Measurements from ENCODE around the gene NOB1. TPM values are rescaled to one million over a fixed set of nuclear protein-coding genes. Genes with fewer than 3 reads are reported as not detected.

NOB1 gene
- total RNA-seq, 1 experiment from 2014 or later, result 31.9 TPM

DNA sequence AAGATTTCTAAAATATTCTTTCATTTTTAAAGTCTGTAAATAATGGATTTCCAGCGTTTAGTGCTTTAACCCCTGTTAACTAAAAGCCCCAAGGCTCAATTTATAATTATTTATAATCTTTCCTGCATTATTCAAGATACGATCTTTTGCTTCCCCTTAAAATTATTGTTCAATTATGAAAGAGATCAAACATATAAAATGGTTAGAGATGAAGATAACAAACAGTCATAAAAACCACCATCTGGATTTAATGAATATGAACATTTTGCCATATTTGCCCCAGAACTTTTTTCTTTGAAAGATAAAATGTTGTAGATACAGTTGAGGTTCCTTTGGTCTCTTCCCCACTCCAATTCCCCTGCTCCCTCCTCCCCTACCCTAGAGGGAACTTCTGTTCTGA, 25.0 kb upstream of the NOB1 start:
- ATAC-seq, result no peak
- H3K9me3 ChIP-seq (ENCODE audit: low read length), result no peaks in the 10 kb centered on the region

DNA sequence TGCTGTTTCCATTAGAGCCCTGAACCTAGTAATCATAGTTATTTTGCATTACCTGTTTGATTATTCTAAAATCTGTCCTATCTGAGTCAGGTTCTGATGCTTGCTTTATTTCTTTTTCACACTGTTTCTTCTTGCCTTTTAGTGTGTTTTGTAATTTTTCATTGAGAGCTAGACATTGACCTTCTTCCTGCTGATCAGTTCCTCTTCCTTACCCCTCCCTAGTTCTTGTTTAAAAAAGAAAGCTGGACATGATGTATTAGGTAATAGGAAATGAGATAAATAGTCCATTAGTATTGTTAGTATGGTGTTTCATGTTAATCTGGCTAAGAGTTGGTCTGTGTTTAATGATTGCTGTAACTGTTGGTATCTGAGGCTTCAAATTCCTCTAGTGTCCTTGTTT, 20.8 kb upstream of the NOB1 start:
- H3K9ac ChIP-seq (ENCODE audit: low read length), result no peak overlapping the region
- H2AFZ ChIP-seq (ENCODE audit: low read length), result no peak overlapping the region
- H3K36me3 ChIP-seq (ENCODE audit: low read depth, low read length), result no peaks in the 10 kb centered on the region
- H3K4me2 ChIP-seq (ENCODE audit: low read length), result no peak overlapping the region
- DNase-seq (no peak), ATAC-seq (no peak)
- no peaks in the 10 kb centered on the region for H3K27me3 ChIP-seq (ENCODE audit: low read length)
- BruUV-seq (replicated peaks), result no TSS peak
- no peak overlapping the region for H3K27ac ChIP-seq (ENCODE audit: low read length)
- no peaks in the 10 kb centered on the region for H3K4me1 ChIP-seq (ENCODE audit: insufficient read depth, low read length)
- intact Hi-C loops (cut with micrococcal nuclease), result no loop called here
- ChIA-PET CTCF (no interaction called here), POLR2A (ENCODE audit: unreplicated experiment) (no interaction called here)
- H3K4me3 ChIP-seq (ENCODE audit: low read length), result no peak overlapping the region
- H4K20me1 ChIP-seq (ENCODE audit: low read length), result no peaks in the 10 kb centered on the region
- H3K9me2 ChIP-seq (replicated peaks; ENCODE audit: low read length), result no peaks in the 10 kb centered on the region
- TF ChIP-seq, protein P1, sequence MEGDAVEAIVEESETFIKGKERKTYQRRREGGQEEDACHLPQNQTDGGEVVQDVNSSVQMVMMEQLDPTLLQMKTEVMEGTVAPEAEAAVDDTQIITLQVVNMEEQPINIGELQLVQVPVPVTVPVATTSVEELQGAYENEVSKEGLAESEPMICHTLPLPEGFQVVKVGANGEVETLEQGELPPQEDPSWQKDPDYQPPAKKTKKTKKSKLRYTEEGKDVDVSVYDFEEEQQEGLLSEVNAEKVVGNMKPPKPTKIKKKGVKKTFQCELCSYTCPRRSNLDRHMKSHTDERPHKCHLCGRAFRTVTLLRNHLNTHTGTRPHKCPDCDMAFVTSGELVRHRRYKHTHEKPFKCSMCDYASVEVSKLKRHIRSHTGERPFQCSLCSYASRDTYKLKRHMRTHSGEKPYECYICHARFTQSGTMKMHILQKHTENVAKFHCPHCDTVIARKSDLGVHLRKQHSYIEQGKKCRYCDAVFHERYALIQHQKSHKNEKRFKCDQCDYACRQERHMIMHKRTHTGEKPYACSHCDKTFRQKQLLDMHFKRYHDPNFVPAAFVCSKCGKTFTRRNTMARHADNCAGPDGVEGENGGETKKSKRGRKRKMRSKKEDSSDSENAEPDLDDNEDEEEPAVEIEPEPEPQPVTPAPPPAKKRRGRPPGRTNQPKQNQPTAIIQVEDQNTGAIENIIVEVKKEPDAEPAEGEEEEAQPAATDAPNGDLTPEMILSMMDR (conservative IDR thresholded peaks at IDR 0.05; ENCODE audit: low read depth, low read length), result no peak
- no peak for TF ChIP-seq EZH2 (IDR thresholded peaks at IDR 0.05; ENCODE audit: low read length, unreplicated experiment)
- no peak for TF ChIP-seq EZH2phosphoT487 (IDR thresholded peaks at IDR 0.05; ENCODE audit: borderline replicate concordance, low read length)
- H3K79me2 ChIP-seq (ENCODE audit: low read length), result no peaks in the 10 kb centered on the region
- no peaks in the 10 kb centered on the region for H3F3A ChIP-seq (ENCODE audit: low read length, unreplicated experiment)
- no peaks in the 10 kb centered on the region for H3K9me3 ChIP-seq (ENCODE audit: low read length)

More for the DNA sequence above, 25.0 kb upstream of the NOB1 start:
- intact Hi-C loops (cut with micrococcal nuclease), result no loop called here
- Histone ChIP-seq H3K36me3 (ENCODE audit: low read depth, low read length) (no peaks in the 10 kb centered on the region), H3K4me1 (ENCODE audit: insufficient read depth, low read length) (no peaks in the 10 kb centered on the region), H3K4me2 (ENCODE audit: low read length) (no peak overlapping the region), H3K27ac (ENCODE audit: low read length) (no peak overlapping the region), H2AFZ (ENCODE audit: low read length) (no peak overlapping the region), H3K9me2 (replicated peaks; ENCODE audit: low read length) (no peaks in the 10 kb centered on the region), H3K27me3 (ENCODE audit: low read length) (no peaks in the 10 kb centered on the region), H4K20me1 (ENCODE audit: low read length) (no peaks in the 10 kb centered on the region), H3K9ac (ENCODE audit: low read length) (no peak overlapping the region), H3F3A (ENCODE audit: low read length, unreplicated experiment) (no peaks in the 10 kb centered on the region), H3K79me2 (ENCODE audit: low read length) (no peaks in the 10 kb centered on the region), H3K4me3 (ENCODE audit: low read length) (no peak overlapping the region)
- CTCF ChIA-PET, result no interaction called here
- POLR2A ChIA-PET (ENCODE audit: unreplicated experiment), result no interaction called here
- TF ChIP-seq EZH2 (IDR thresholded peaks at IDR 0.05; ENCODE audit: low read length, unreplicated experiment) (no peak), EZH2phosphoT487 (IDR thresholded peaks at IDR 0.05; ENCODE audit: borderline replicate concordance, low read length) (no peak)
- TF ChIP-seq, protein P1 (conservative IDR thresholded peaks at IDR 0.05; ENCODE audit: low read depth, low read length), result no peak
- DNase-seq, result no peak
- no TSS peak for BruUV-seq (replicated peaks)

DNA sequence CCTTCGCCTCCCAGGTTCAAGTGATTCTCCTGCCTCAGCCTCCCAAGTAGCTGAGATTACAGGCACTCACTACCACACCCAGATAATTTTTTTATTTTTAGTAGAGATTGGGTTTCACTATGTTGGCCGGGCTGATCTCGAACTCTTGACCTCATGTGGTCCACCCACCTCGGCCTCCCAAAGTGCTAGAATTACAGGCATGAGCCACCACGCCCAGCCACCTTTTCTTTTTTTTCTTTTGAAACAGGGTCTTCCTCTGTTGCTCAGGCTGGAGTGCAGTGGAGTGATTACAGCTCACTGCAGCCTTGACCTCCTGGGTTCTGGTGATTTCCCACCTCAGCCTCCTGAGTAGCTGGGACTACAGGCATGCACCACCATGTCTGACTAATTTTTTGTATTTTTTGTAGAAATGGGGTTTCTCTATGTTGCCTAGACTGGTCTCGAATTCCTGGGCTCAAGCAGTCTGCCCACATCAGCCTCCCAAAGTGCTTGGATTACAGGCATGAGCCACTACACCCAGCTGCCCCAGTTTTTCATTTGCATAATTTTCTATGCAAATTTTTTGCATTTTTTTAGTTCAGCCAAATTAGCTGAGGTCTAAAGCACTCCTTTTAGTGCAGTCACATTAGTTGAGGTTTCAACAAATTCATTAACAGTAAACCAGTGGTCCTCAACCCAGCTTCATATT, 18.7 kb upstream of the NOB1 start:
- H3F3A ChIP-seq (ENCODE audit: low read length, unreplicated experiment), result no peaks in the 10 kb centered on the region
- TF ChIP-seq EZH2 (IDR thresholded peaks at IDR 0.05; ENCODE audit: low read length, unreplicated experiment) (no peak), EZH2phosphoT487 (IDR thresholded peaks at IDR 0.05; ENCODE audit: borderline replicate concordance, low read length) (no peak)
- TF ChIP-seq, protein P1 (conservative IDR thresholded peaks at IDR 0.05; ENCODE audit: low read depth, low read length), result no peak
- no peak overlapping the region for H3K4me2 ChIP-seq (ENCODE audit: low read length)
- no peaks in the 10 kb centered on the region for H3K9me3 ChIP-seq (ENCODE audit: low read length)
- H3K9ac ChIP-seq (ENCODE audit: low read length), result no peak overlapping the region
- no peaks in the 10 kb centered on the region for H3K4me1 ChIP-seq (ENCODE audit: insufficient read depth, low read length)
- H3K36me3 ChIP-seq (ENCODE audit: low read depth, low read length), result no peaks in the 10 kb centered on the region
- CTCF ChIA-PET, result no interaction called here
- POLR2A ChIA-PET (ENCODE audit: unreplicated experiment), result no interaction called here
- H3K9me2 ChIP-seq (replicated peaks; ENCODE audit: low read length), result no peaks in the 10 kb centered on the region
- 0 out of 2 replicates have a peak, but pooled peaks cover 6% of the 10 kb centered on the region for H3K79me2 ChIP-seq (ENCODE audit: low read length)
- intact Hi-C loops (cut with micrococcal nuclease), result no loop called here
- no peak overlapping the region for H3K27ac ChIP-seq (ENCODE audit: low read length)
- H4K20me1 ChIP-seq (ENCODE audit: low read length), result no peaks in the 10 kb centered on the region
- H2AFZ ChIP-seq (ENCODE audit: low read length), result no peak overlapping the region
- ATAC-seq (no peak), DNase-seq (no peak)
- no peaks in the 10 kb centered on the region for H3K27me3 ChIP-seq (ENCODE audit: low read length)
- no TSS peak for BruUV-seq (replicated peaks)
- H3K4me3 ChIP-seq (ENCODE audit: low read length), result no peak overlapping the region

Data from PC-3 (cell line).